OCI-LY3 (cell line): Measurements from ENCODE around the gene AMER3.

ENCODE experiments used
- CTCF ChIP-seq: fragments of 200-600, 300-600 bp; sonication (generic); IDR thresholded peaks from 2 replicates; pipeline ENCODE4 v1.5.1; 2014; ENCODE audit warnings: antibody characterized with exemption, low read length, low read depth
- EZH2phosphoT487 ChIP-seq: fragments of 200-600 bp; shearing (Covaris generic); IDR thresholded peaks from 2 replicates; pipeline ENCODE4 v1.6.1; 2018; ENCODE audit warnings: antibody characterized with exemption, mixed run types, low read depth

- no peak for TF ChIP-seq CTCF
- TF ChIP-seq EZH2phosphoT487, result no peak
These were observed at the start of gene AMER3 for GRCh38 chr2:130755256-130756052.
